HG03575 (cell line): ENCODE results near the gene CHD9NB.
A peak's percentile ranks its signal among the peaks of the same experiment; 100 is the strongest.
"Not testable (repeated sequence)": the region's sequence is repeated elsewhere in the genome, so short reads cannot be mapped to it uniquely, and the experiment has no call there.

Experiments used
- ATAC-seq: cut with Tn5 transposase; IDR thresholded peaks from one replicate; pipeline ENCODE4 v1.9.1; 2021; ENCODE audit not compliant: unreplicated experiment, insufficient number of reproducible peaks, low FRiP score; ENCODE audit errors: extremely low read depth

The CHD9NB gene

GRCh38 chr16:53061701-53062159 lies 9.0 kb upstream of the CHD9NB start:
- peak; percentile 65 for ATAC-seq

GRCh38 chr16:53061256-53061655 lies 8.6 kb upstream of the CHD9NB start:
- ATAC-seq = peak; percentile 6

- no peak for ATAC-seq
These were observed 7.0 kb upstream of the CHD9NB start for GRCh38 chr16:53059672-53060071.

DNA sequence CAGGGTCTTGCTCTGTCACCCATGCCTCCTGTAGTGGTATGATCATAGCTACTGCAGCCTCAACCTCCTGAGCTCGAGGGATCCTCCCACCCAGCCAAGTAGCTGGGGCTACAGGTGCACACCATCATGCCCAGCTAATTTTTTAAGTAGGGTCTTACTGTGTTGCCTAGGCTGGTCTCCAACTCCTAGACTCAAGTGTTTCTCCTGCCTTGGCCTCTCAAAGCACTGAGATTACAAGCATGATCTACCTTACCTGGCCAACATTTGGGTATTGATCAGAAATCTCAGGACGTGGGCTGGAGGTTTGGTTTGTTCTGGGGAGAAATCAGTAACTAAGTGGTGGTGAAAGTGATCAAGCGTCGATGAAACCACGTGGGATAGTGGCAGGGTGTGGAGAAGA lies 6.2 kb upstream of the CHD9NB start:
- ATAC-seq = no peak

GRCh38 chr16:53058441-53058840 lies 5.7 kb upstream of the CHD9NB start:
- ATAC-seq = no peak

GRCh38 chr16:53057658-53058057 lies 5.0 kb upstream of the CHD9NB start:
- no peak for ATAC-seq

- ATAC-seq = no peak
These were observed 3.7 kb upstream of the CHD9NB start for GRCh38 chr16:53056392-53056881.

- no peak for ATAC-seq
These were observed 3.1 kb upstream of the CHD9NB start for GRCh38 chr16:53055541-53056391.

GRCh38 chr16:53054670-53055485 lies 2.2 kb upstream of the CHD9NB start, which contains the start of gene CHD9:
Gene CHD9 (plus strand): TSS chr16:53054991. CDS start chr16:53156090, 101,099 bp downstream.
- no peak for ATAC-seq

DNA sequence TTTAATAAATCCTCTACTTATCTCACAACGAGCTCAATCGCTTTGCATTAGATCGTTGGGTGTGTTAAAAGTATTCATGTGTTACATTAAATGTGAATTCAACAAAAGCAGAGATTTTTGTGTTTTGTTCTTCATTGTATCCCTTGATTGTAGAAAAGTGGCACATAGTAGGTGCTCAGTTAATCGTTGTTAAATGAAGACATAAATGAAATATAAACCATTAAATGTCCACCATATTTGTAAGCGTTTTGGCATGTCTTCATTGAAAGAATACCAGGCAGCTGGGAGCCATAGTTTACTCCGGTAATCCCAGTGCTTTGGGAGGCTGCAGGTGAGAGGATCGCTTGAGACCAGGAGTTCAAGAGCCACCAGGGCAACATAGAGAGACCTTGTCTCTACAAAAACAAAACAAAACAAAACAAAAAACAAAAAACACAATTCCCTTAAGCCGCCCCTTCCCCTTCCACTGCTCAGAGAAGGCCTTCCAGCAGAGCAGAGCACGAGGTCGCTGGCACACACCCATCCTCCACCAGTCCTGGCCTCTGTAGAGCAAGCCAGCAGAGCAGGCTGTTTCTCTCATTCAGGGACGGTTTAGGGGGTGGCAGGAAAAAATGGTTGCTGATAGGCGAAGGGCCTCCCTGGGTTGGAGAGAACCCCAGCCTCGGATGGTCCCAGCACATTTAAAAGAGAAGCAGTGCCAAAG lies 1.4 kb upstream of the CHD9NB start:
- ATAC-seq = no peak

- not testable (repeated sequence) for ATAC-seq
These were observed 1.4 kb downstream of the CHD9NB start for GRCh38 chr16:53051255-53051654.

DNA sequence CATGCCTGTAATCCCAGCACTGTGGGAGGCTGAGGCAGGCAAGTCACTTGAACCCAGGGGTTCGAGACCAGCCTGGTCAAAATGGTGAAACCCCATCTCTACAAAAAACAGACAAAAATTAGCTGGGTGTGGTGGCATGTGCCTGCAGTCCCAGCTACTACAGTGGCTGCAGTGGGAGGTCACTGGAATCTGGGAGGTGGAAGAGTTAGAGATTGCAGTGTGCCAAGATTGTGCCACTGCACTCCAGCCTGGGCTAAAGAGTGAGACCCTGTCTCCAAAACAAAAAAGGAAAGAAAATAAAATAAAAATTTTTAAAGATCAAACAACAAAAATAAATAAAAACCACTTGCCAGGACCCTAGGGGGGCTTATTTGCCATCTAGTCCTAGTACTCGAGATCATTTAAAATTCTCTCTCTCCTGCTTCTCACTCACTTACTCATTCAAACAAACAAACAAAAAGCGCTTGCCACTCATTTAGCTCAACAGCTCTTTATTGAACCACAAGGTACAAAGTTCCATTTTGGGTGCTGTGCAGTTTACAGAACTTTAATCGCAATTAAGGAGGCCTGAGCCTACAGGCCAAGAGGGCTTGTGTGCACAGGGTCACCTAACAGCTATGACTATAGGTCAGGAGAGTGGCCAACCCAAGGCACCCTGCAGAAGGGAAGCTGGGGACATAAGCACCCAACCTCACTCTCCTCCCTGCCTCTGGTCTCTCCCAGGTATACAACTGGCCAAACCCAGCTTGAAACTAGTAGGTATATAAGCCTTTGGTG lies 4.4 kb downstream of the CHD9NB start:
- ATAC-seq = no peak

GRCh38 chr16:53047515-53047914 lies 5.2 kb downstream of the CHD9NB start:
- ATAC-seq = not testable (repeated sequence)

- no peak for ATAC-seq
These were observed 7.1 kb downstream of the CHD9NB start for GRCh38 chr16:53045341-53046220.

DNA sequence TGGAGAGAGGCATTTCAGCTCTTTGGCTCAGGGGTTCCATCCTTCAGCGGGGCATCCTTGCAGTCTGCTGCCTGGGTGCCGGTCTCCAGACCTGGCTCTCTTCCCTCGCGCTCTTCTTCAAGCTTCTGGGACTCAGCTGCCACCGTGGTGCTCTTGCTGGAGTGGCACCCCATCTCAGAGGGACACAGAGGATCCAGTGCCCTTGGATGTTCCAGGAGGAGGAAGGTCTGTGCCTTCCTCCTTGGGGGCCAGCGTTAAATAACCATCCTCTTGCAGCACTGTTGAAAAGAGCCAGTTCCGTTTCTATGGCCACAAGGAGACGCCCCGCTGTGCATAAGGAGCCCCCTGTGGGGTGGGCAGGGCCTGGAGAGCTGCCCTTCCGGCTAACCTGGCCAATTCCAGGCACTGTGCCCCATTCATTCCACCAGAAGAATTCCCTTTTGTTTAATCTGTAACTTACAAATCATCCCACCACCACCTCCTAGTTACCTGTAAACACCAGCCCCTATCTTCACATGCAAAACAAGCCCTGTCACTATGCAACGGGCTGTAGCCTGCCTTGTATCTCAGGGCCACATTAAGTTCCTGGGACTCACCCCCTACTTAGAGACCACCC lies 8.6 kb downstream of the CHD9NB start:
- no peak for ATAC-seq

DNA sequence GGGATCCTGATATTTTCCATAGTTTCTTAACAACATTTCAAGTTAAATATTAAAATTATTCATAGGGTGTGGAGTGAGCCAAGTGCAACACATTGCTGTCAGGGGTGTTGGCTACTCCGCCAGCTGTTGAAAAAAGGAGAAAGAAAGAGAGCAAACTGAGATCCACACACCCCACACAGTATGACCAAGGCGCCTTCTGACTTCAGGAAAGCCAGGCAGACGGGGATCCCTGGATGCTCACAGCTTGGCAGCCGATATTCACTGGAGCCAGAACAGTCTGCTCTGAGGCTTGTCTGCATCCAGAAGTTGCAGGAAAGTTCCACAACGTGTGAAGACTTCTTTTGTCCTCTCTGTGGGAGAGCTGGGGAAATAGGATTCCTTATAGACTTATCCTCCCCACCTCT lies 9.3 kb downstream of the CHD9NB start:
- ATAC-seq = no peak

DNA sequence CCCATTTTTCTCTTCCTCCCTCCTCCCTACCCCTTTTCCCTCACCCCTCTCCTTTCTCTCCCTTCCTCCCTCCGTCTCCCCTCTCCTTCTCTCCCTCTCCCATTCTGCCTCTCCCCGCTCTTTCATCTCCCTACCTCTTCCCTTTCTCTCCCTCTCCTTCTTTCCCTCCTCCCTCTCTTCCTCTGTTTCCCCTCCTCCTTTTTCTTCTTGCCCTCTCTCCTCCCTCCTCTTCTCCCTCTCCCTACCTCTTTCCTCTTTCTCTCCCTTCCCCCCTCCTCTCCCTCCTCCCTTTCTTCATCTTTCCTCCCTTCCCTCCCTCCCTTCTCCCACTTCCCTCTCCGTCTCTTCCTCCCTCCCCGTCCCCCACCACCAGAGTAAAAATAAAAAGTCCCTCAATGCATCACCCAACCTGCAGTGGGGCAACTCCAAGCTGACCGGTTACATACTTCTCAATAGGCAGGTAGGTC lies 10.4 kb downstream of the CHD9NB start:
- no peak for ATAC-seq
